NCI-H1092 (cell line): ENCODE measurements around the gene PLA2G4A.

Source experiments
- DNase-seq: peaks from one replicate; lab custom pipeline; 2025; lab: John Stamatoyannopoulos, UW

PLA2G4A gene

GRCh38 chr1:187032316-187032981 is 203.7 kb downstream of the PLA2G4A start:
- no peak for DNase-seq

GRCh38 chr1:187032982-187033692 is 204.4 kb downstream of the PLA2G4A start:
- no peak for DNase-seq

DNA sequence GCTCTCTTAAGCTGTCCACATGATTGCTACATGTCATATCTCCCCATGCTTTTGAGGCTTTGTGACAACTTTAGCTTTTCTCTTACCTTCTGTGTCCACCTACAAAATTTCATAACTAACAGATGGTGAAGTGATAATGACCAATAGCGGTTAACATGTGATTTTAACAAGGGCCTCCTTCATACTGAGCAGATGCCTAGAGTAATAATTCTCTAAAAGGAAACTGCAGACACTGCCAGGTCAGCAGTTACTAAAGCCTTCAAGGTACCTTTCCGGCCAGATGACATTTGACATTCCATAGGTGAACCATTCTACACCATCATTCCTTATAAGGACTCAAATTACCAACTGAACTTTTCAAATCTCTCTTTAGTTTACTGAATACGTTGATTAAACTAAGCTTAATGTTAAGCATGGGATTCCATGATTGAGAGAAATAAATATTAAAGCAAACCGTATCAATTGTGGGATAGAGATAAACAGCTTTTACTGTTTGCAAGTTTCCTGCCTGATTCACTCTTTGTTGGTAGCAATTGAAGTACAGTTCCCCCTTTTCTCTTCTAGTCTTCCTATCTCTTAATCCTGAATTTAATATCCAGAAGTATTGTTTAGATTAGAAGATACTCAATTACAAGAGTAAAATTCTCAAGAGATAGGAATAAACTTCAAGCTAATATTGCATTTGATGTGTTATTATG is 205.1 kb downstream of the PLA2G4A start:
- DNase-seq, result no peak

- DNase-seq, result no peak
Measured at GRCh38 chr1:187034501-187034900, 205.8 kb downstream of the PLA2G4A start.

DNA sequence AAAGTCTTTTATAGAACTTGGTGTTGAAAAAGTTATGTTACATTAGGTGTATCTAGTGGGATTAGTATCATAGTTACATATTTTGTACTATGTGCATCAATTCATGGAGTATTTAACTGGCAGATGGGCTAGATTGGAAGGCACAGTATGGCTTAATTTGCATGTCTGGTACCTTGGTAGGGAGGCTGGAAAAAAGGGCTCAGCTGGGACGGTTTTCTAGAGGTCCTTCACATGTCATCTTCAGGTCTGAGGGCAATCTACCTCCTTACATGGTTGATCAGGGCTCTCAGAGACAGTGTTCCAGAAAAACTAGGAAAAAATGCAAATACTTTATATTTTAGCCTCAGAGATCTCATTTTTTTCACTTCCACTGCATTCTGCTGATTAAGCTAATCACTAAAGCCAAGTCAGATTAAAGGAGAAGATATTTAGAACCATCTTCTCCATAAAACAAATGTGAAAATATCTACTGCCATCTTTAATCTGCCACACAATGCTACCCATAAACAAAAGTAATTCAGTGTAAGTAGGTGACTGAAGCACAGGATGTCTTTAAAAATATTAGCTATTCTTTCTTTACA is 209.3 kb downstream of the PLA2G4A start:
- DNase-seq, result no peak
